ENCODE data around the gene TRIP6. TPM values are rescaled to one million over a fixed set of nuclear protein-coding genes. Genes with fewer than 3 reads are reported as not detected.

TRIP6 gene
- total RNA-seq, 1 donor from 2014 or later, result 14.9 TPM

- no peaks in the 10 kb centered on the region for H3K27me3 ChIP-seq
- peaks cover 94% of the 10 kb centered on the region for H4K20me1 ChIP-seq (ENCODE audit: low read depth)
- Mint-ChIP-seq H3K27me3 (ENCODE audit: insufficient read depth, low read depth) (peaks cover 10% of the 10 kb centered on the region), H3K36me3 (peaks cover 59% of the 10 kb centered on the region), H3K27ac (no peak overlapping the region), H3K4me1 (peaks cover 35% of the 10 kb centered on the region), H3K4me3 (no peak overlapping the region), H3K9me3 (no peaks in the 10 kb centered on the region)
- H3K9me3 ChIP-seq (ENCODE audit: low read depth), result no peaks in the 10 kb centered on the region
- peaks cover 87% of the 10 kb centered on the region for H3K79me2 ChIP-seq (ENCODE audit: low read depth)
- no peak overlapping the region for H3K27ac ChIP-seq
- H2AFZ ChIP-seq (replicated peaks), result no peak overlapping the region
- H3K9ac ChIP-seq, result no peak overlapping the region
- H3K4me1 ChIP-seq, result peaks cover 30% of the 10 kb centered on the region
- TF ChIP-seq EZH2 (IDR thresholded peaks at IDR 0.05) (no peak), EZH2phosphoT487 (IDR thresholded peaks at IDR 0.05) (no peak), CTCF (IDR thresholded peaks at IDR 0.05) (no peak)
- no peak overlapping the region for H3K4me2 ChIP-seq
- H3F3A ChIP-seq (ENCODE audit: low read depth), result peaks cover 58% of the 10 kb centered on the region
- H3K36me3 ChIP-seq, result peaks cover 13% of the 10 kb centered on the region
- H3K4me3 ChIP-seq, result no peak overlapping the region
- no peak for DNase-seq (ENCODE audit: low spot score)
Measured at GRCh38 chr7:100880645-100881044, 13.5 kb downstream of the TRIP6 start.

GRCh38 chr7:100881136-100881535 is 13.9 kb downstream of the TRIP6 start:
- no peak for DNase-seq (ENCODE audit: low spot score)
- no peaks in the 10 kb centered on the region for H3K9me3 Mint-ChIP-seq
- Histone ChIP-seq H4K20me1 (ENCODE audit: low read depth) (peaks cover 91% of the 10 kb centered on the region), H3F3A (ENCODE audit: low read depth) (peaks cover 62% of the 10 kb centered on the region), H3K4me3 (no peak overlapping the region), H2AFZ (replicated peaks) (no peak overlapping the region), H3K9me3 (ENCODE audit: low read depth) (no peaks in the 10 kb centered on the region), H3K79me2 (ENCODE audit: low read depth) (peaks cover 82% of the 10 kb centered on the region), H3K27me3 (no peaks in the 10 kb centered on the region), H3K4me2 (no peak overlapping the region), H3K27ac (no peak overlapping the region), H3K9ac (no peak overlapping the region), H3K36me3 (peaks cover 13% of the 10 kb centered on the region), H3K4me1 (peaks cover 27% of the 10 kb centered on the region)
- no peak overlapping the region for H3K27ac Mint-ChIP-seq
- H3K36me3 Mint-ChIP-seq, result peaks cover 62% of the 10 kb centered on the region
- no peak for TF ChIP-seq EZH2 (IDR thresholded peaks at IDR 0.05)
- no peak for TF ChIP-seq EZH2phosphoT487 (IDR thresholded peaks at IDR 0.05)
- TF ChIP-seq CTCF (IDR thresholded peaks at IDR 0.05), result no peak
- peaks cover 10% of the 10 kb centered on the region for H3K27me3 Mint-ChIP-seq (ENCODE audit: insufficient read depth, low read depth)
- no peak overlapping the region for H3K4me3 Mint-ChIP-seq
- peaks cover 31% of the 10 kb centered on the region for H3K4me1 Mint-ChIP-seq

GRCh38 chr7:100882201-100882600 is 15.0 kb downstream of the TRIP6 start:
- Histone ChIP-seq H2AFZ (replicated peaks) (no peak overlapping the region), H3K27me3 (no peaks in the 10 kb centered on the region), H4K20me1 (ENCODE audit: low read depth) (peaks cover 91% of the 10 kb centered on the region), H3K27ac (no peak overlapping the region), H3K9me3 (ENCODE audit: low read depth) (no peaks in the 10 kb centered on the region), H3F3A (ENCODE audit: low read depth) (peaks cover 61% of the 10 kb centered on the region), H3K4me1 (peaks cover 17% of the 10 kb centered on the region), H3K4me3 (no peak overlapping the region), H3K79me2 (ENCODE audit: low read depth) (peaks cover 73% of the 10 kb centered on the region), H3K4me2 (no peak overlapping the region), H3K9ac (no peak overlapping the region), H3K36me3 (peaks cover 5% of the 10 kb centered on the region)
- no peak for TF ChIP-seq EZH2 (IDR thresholded peaks at IDR 0.05)
- TF ChIP-seq CTCF (IDR thresholded peaks at IDR 0.05), result no peak
- TF ChIP-seq EZH2phosphoT487 (IDR thresholded peaks at IDR 0.05), result no peak
- Mint-ChIP-seq H3K27ac (no peak overlapping the region), H3K4me3 (peak overlapping the region; percentile 33), H3K27me3 (ENCODE audit: insufficient read depth, low read depth) (peaks cover 14% of the 10 kb centered on the region), H3K9me3 (no peaks in the 10 kb centered on the region), H3K4me1 (peaks cover 27% of the 10 kb centered on the region), H3K36me3 (peaks cover 65% of the 10 kb centered on the region)
- DNase-seq (ENCODE audit: low spot score), result no peak

Measured in neural progenitor cell (in vitro differentiated cells).